Measurements from ENCODE around the gene TMEM151B.

The TMEM151B gene

GRCh38 chr6:44228836-44229235 is 41.4 kb upstream of the TMEM151B start:
- TF ChIP-seq, protein P1, sequence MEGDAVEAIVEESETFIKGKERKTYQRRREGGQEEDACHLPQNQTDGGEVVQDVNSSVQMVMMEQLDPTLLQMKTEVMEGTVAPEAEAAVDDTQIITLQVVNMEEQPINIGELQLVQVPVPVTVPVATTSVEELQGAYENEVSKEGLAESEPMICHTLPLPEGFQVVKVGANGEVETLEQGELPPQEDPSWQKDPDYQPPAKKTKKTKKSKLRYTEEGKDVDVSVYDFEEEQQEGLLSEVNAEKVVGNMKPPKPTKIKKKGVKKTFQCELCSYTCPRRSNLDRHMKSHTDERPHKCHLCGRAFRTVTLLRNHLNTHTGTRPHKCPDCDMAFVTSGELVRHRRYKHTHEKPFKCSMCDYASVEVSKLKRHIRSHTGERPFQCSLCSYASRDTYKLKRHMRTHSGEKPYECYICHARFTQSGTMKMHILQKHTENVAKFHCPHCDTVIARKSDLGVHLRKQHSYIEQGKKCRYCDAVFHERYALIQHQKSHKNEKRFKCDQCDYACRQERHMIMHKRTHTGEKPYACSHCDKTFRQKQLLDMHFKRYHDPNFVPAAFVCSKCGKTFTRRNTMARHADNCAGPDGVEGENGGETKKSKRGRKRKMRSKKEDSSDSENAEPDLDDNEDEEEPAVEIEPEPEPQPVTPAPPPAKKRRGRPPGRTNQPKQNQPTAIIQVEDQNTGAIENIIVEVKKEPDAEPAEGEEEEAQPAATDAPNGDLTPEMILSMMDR (IDR thresholded peaks at IDR 0.05): no peak

- TF ChIP-seq, protein P1 (IDR thresholded peaks at IDR 0.05): no peak
These were observed 40.7 kb upstream of the TMEM151B start for GRCh38 chr6:44229376-44230033.

- TF ChIP-seq, protein P1 (IDR thresholded peaks at IDR 0.05): no peak
These were observed 40.1 kb upstream of the TMEM151B start for GRCh38 chr6:44230034-44230675.

- TF ChIP-seq, protein P1 (IDR thresholded peaks at IDR 0.05): no peak
These were observed 37.3 kb upstream of the TMEM151B start for GRCh38 chr6:44232676-44233566.

DNA sequence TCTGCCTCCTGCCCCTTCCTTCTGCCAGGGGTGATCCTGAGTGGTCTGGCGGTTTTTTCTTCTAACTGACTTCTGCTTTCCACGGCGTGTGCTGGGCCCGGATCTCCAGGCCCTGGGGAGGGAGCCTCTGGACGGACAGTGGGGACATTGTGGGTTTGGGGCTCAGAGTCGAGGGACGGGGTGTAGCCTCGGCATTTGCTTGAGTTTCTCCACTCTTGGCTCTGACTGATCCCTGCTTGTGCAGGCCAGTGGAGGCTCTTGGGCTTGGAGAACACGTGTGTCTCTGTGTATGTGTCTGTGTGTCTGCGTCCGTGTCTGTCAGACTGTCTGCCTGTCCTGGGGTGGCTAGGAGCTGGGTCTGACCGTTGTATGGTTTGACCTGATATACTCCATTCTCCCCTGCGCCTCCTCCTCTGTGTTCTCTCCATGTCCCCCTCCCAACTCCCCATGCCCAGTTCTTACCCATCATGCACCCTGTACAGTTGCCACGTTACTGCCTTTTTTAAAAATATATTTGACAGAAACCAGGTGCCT is 36.6 kb upstream of the TMEM151B start:
- TF ChIP-seq, protein P1 (IDR thresholded peaks at IDR 0.05): no peak

- TF ChIP-seq, protein P1 (IDR thresholded peaks at IDR 0.05): peak; percentile 55
These were observed 35.9 kb upstream of the TMEM151B start for GRCh38 chr6:44234101-44235025.
